ENCODE data around the gene RTN1. TPM values are rescaled to one million over a fixed set of nuclear protein-coding genes. Genes with fewer than 3 reads are reported as not detected.

The RTN1 gene
- total RNA-seq = 1.6 and 2.7 TPM in 2 replicates

DNA sequence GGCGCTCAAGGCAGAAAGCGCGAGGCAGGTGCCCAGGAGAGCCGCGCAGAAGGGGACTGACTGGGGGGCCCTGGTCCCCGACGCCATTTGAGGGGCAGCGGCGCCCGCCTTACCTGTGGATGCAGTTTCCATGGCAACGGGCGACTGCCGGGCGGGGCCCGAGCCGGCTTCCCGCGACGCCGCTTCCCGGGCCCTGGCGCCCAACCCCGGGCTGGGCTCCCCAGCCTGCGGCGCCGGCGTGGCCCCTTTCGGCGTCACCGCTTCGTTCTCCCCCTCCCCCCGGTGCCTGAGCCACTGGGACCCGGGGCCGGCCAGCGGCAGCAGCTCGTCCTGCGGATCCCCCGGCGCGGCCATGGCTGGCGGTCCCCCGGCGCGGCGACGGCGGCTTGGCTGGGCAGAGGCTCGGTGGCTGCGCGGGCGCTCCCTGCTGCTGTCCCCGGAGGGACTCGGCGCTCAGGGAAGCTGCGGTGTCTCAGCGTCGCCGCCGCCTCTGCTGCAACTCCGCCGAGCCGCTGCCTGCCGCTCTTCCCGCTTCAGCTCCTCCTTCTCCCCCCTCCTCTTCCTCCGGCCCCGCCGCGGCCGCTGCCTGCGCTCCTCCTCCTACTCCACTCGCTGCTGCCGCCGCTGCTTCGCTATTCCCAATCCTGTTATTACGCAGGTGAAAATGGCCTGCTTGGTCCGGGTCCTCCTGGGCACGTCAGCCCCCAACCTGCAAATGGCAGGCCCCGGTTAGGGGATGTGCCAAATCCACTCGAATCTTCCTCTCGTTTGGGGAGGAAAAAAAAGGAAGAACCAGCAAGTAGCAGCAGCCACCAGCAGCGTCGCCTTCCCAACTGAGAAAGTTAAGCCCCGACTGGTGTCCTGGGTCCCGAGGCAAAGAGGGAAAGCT is at the start of gene RTN1:
TSS of gene RTN1 (minus strand) at position 500 of the 889 bp plus-strand sequence. CDS start at position 354, 146 bp downstream.

DNA sequence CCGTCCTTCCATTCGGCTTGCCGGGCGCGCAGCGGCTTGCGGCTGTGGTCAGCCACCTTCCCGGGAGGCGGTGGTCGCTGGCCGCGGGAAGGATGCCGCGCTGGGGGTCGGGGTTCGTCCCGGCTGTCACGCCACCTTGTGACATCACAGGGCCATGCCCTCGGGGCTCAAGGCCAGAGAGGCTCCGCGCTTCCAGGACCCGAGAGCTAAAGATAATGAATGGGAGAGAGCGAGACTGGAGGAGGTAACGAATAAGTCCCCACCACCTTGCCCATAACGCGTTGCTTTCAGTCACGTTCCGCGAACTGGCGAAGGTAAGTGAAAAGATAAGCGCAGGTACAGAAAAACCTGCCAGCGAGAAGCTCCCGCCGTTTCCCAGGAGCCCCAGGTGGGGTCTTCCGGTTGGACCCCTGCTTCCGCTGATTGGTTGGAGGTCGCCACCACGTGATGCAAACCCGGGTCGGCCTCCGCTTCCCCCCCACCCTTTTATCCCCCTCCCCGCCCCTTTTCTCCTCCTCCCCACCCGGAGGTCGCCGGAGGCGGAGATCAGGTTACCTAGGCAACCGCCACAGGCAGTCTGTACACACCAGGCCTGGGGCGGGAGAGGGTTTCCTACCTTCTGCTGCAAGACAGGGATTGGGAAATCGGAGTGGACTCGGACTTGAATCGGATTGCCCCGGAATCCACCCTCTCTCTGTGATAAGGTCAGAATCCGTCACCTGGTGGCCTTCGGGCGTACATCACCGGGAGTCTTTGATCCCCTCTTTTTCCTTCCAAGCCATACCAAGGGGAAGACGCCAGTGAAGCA is 49.2 kb upstream of the RTN1 start, which contains the start of gene LRRC9:
TSS of gene LRRC9 (plus strand) at position 575 of the 808 bp plus-strand sequence.

GRCh38 chr14:59576332-59577294 is 294.0 kb downstream of the RTN1 start, which contains the start of gene CCDC175:
TSS of gene CCDC175 (minus strand) at chr14:59576812. CDS start at chr14:59576775, 37 bp downstream.

Other genes starting within 250 kb of the RTN1 start
- gene LRRC9, start 49.4 kb upstream of the RTN1 start, total RNA-seq = not detected in 2 replicates
- gene PCNX4, start 221.1 kb upstream of the RTN1 start, total RNA-seq = 46.5 and 50.9 TPM in 2 replicates